Thyroid gland (tissue), 4 donors: ENCODE measurements around the gene MAP1A. TPM values are rescaled to one million over a fixed set of nuclear protein-coding genes. Genes with fewer than 3 reads are reported as not detected.

ENCODE experiments used
- DNase-seq, 2 donors: peaks; one replicate each; pipeline ENCODE4 v3.0.0-alpha.2; 2019
- H3K27ac ChIP-seq, 3 donors: fragments of 200-600 bp; sonication (generic); 1 replicate in 2 of 3; 2 replicates in 1 of 3; pipeline ENCODE4 v1.5.1; 2016 to 2019; ENCODE audit warnings: mild to moderate bottlenecking in 1 of 3, moderate library complexity in 1 of 3
- H3K27me3 ChIP-seq: fragments of 200-600 bp; sonication (generic); one replicate; pipeline ENCODE4 v1.5.1; 2019
- H3K36me3 ChIP-seq, 2 donors: fragments of 200-600 bp; sonication (generic); one replicate each; pipeline ENCODE4 v1.5.1; 2016 to 2019
- H3K4me1 ChIP-seq, 2 donors: fragments of 200-600 bp; sonication (generic); one replicate each; pipeline ENCODE4 v1.5.1; 2017 to 2019
- H3K4me3 ChIP-seq, 3 donors: fragments of 200-600 bp; sonication (generic); replicated peaks in 1 of 3; 1 replicate in 2 of 3; 2 replicates in 1 of 3; pipeline ENCODE4 v1.5.1; 2016; ENCODE audit warnings: mild to moderate bottlenecking in 1 of 3
- H3K9me3 ChIP-seq: fragments of 200-600 bp; sonication (generic); one replicate; pipeline ENCODE4 v1.5.1; 2017
- CTCF ChIP-seq, 6 experiments: fragments of 200-600 bp in 3 of 6; fragments of 450-650 bp in 3 of 6; sonication (generic) in 3 of 6; IDR thresholded peaks; one replicate each; pipeline ENCODE4 v1.5.1; 2016 to 2019; ENCODE audit warnings: antibody characterized with exemption in 6 of 6, mild to moderate bottlenecking in 2 of 6, inconsistent platforms in 1 of 6, moderate library complexity in 1 of 6
- POLR2A ChIP-seq, 2 donors: fragments of 450-650 bp; IDR thresholded peaks; one replicate each; pipeline ENCODE4 v1.6.1; 2017; ENCODE audit warnings: antibody characterized with exemption in 2 of 2, mild to moderate bottlenecking in 2 of 2, moderate library complexity in 1 of 2
- WGBS, 2 donors: methylation state at CpG; one replicate each; pipeline ENCODE4 v1.1.5; 2017; 5-methylcytosine and 5-hydroxymethylcytosine counted together
- intact Hi-C: fragments of 100-400 bp; cut with DNase I; formaldehyde crosslinking; loops from one replicate; pipeline ENCODE4 v1.15.1; 2023
- total RNA-seq, 4 donors: library from RNA; depleted of rRNA; stranded (reverse); fragments of >200 nt; gene quantifications; one replicate each; pipeline ENCODE4 v1.2.3, GENCODE V29; 2016

MAP1A gene
- total RNA-seq, 4 donors from 2014 or later, result 12.4 to 27.1 (median 17.2) TPM

GRCh38 chr15:43484455-43484854 is 33.0 kb upstream of the MAP1A start:
- no peak for DNase-seq
- TF ChIP-seq POLR2A (IDR thresholded peaks at IDR 0.05) (no peak), CTCF (IDR thresholded peaks at IDR 0.05) (no peak)
- H3K9me3 ChIP-seq, result no peaks in the 10 kb centered on the region
- H3K4me3 ChIP-seq, result no peak overlapping the region
- intact Hi-C loops, result no loop called here
- H3K36me3 ChIP-seq, result peaks cover 1 to 8% of the 10 kb centered on the region in 2 donors
- 92 to 95% methylated on average over 2 of the region's 2 CpGs for WGBS, 2 donors
- no peak overlapping the region for H3K27ac ChIP-seq
- no peaks in the 10 kb centered on the region for H3K27me3 ChIP-seq
- H3K4me1 ChIP-seq, result peaks cover 11 to 16% of the 10 kb centered on the region in 2 donors

GRCh38 chr15:43487271-43487895 is 30.0 kb upstream of the MAP1A start:
- H3K27me3 ChIP-seq, result no peaks in the 10 kb centered on the region
- H3K27ac ChIP-seq, result peak overlapping the region in 1 of 3 donors; percentile 30
- H3K36me3 ChIP-seq, result peaks cover 0 to 3% of the 10 kb centered on the region in 2 donors
- intact Hi-C loops, result no loop called here
- DNase-seq, result peak; percentile 64 to 66
- no peaks in the 10 kb centered on the region for H3K9me3 ChIP-seq
- H3K4me1 ChIP-seq, result peaks cover 16 to 28% of the 10 kb centered on the region in 2 donors
- H3K4me3 ChIP-seq, result no peak overlapping the region
- WGBS, 2 donors, result 45 to 65% methylated on average over 6 of the region's 6 CpGs
- TF ChIP-seq CTCF (IDR thresholded peaks at IDR 0.05) (no peak), POLR2A (IDR thresholded peaks at IDR 0.05) (no peak)

- Histone ChIP-seq H3K9me3 (no peaks in the 10 kb centered on the region), H3K27me3 (no peaks in the 10 kb centered on the region), H3K4me3 (no peak overlapping the region), H3K4me1 (peaks cover 19 to 32% of the 10 kb centered on the region in 2 donors), H3K27ac (no peak overlapping the region), H3K36me3 (peaks cover 0 to 3% of the 10 kb centered on the region in 2 donors)
- intact Hi-C loops, result no loop called here
- WGBS, 2 donors, result 59 to 70% methylated on average over 3 of the region's 3 CpGs
- TF ChIP-seq POLR2A (IDR thresholded peaks at IDR 0.05) (no peak), CTCF (IDR thresholded peaks at IDR 0.05) (no peak)
- no peak for DNase-seq
Observed at GRCh38 chr15:43488790-43489189, 28.6 kb upstream of the MAP1A start.

GRCh38 chr15:43489191-43489590 is 28.2 kb upstream of the MAP1A start:
- H3K36me3 ChIP-seq, result peaks cover 0 to 3% of the 10 kb centered on the region in 2 donors
- peaks cover 19 to 32% of the 10 kb centered on the region in 2 donors for H3K4me1 ChIP-seq
- H3K27me3 ChIP-seq, result no peaks in the 10 kb centered on the region
- no peaks in the 10 kb centered on the region for H3K9me3 ChIP-seq
- WGBS, 2 donors, result 26 to 38% methylated on average over 1 of the region's 1 CpG
- intact Hi-C loops, result no loop called here
- TF ChIP-seq POLR2A (IDR thresholded peaks at IDR 0.05), result no peak
- TF ChIP-seq CTCF (IDR thresholded peaks at IDR 0.05), result no peak
- no peak overlapping the region for H3K27ac ChIP-seq
- no peak overlapping the region for H3K4me3 ChIP-seq
- DNase-seq, result no peak

GRCh38 chr15:43492266-43492665 is 25.1 kb upstream of the MAP1A start:
- Histone ChIP-seq H3K4me3 (peak overlapping the region; percentile 41 to 95 (median 53)), H3K27me3 (no peaks in the 10 kb centered on the region), H3K9me3 (no peaks in the 10 kb centered on the region), H3K4me1 (peaks cover 15 to 32% of the 10 kb centered on the region in 2 donors), H3K27ac (peak overlapping the region; percentile 56 to 71 (median 58)), H3K36me3 (no peaks in the 10 kb centered on the region)
- WGBS, 2 donors, result 10% methylated on average over 7 of the region's 7 CpGs
- TF ChIP-seq POLR2A (IDR thresholded peaks at IDR 0.05), result no peak
- TF ChIP-seq CTCF (IDR thresholded peaks at IDR 0.05), result no peak
- intact Hi-C loops, result no loop called here
- DNase-seq, result no peak
